BLaER1 (cell line): ENCODE measurements around the gene LAPTM5.
A peak's percentile ranks its signal among the peaks of the same experiment; 100 is the strongest.
"Not testable (repeated sequence)": the region's sequence is repeated elsewhere in the genome, so short reads cannot be mapped to it uniquely, and the experiment has no call there.

Experiments used
- H3K27ac ChIP-seq: shearing (Covaris generic); formaldehyde crosslinking; 2 replicates; pipeline ENCODE4 v1.8.1; 2022
- H3K27me3 ChIP-seq: shearing (Covaris generic); formaldehyde crosslinking; 2 replicates; pipeline ENCODE4 v1.8.1; 2022
- H3K36me3 ChIP-seq: shearing (Covaris generic); formaldehyde crosslinking; 2 replicates; pipeline ENCODE4 v1.8.1; 2022
- H3K4me1 ChIP-seq: shearing (Covaris generic); formaldehyde crosslinking; 2 replicates; pipeline ENCODE4 v1.8.1; 2022
- H3K4me2 ChIP-seq: shearing (Covaris generic); formaldehyde crosslinking; 2 replicates; pipeline ENCODE4 v1.8.1; 2022
- H3K4me3 ChIP-seq: shearing (Covaris generic); formaldehyde crosslinking; 2 replicates; pipeline ENCODE4 v1.8.1; 2022
- H3K9ac ChIP-seq: shearing (Covaris generic); formaldehyde crosslinking; 2 replicates; pipeline ENCODE4 v1.8.1; 2022
- H3K9me3 ChIP-seq: shearing (Covaris generic); formaldehyde crosslinking; 2 replicates; pipeline ENCODE4 v1.8.1; 2022
- H4K20me1 ChIP-seq: shearing (Covaris generic); formaldehyde crosslinking; 2 replicates; pipeline ENCODE4 v1.8.1; 2022
- Cebpa-rat ChIP-seq: shearing (Covaris generic); IDR thresholded peaks from 2 replicates; pipeline ENCODE4 v1.8.1; 2022

LAPTM5 gene

GRCh38 chr1:30771005-30771404 lies 13.4 kb upstream of the LAPTM5 start:
- Histone ChIP-seq H3K27ac (no peak overlapping the region), H3K36me3 (no peaks in the 10 kb centered on the region), H3K9me3 (no peaks in the 10 kb centered on the region), H3K4me2 (no peak overlapping the region), H4K20me1 (no peaks in the 10 kb centered on the region), H3K9ac (no peak overlapping the region), H3K4me1 (peaks cover 46% of the 10 kb centered on the region), H3K4me3 (no peak overlapping the region), H3K27me3 (no peaks in the 10 kb centered on the region; the same call in 1 of the 2 replicates)
- no peak for TF ChIP-seq Cebpa-rat

GRCh38 chr1:30770150-30770549 lies 12.6 kb upstream of the LAPTM5 start:
- Histone ChIP-seq H3K36me3 (no peaks in the 10 kb centered on the region), H3K9ac (no peak overlapping the region), H4K20me1 (no peaks in the 10 kb centered on the region), H3K27ac (no peak overlapping the region), H3K4me3 (no peak overlapping the region), H3K4me1 (peaks cover 45% of the 10 kb centered on the region), H3K27me3 (no peaks in the 10 kb centered on the region; the same call in 1 of the 2 replicates), H3K4me2 (no peak overlapping the region), H3K9me3 (no peaks in the 10 kb centered on the region)
- TF ChIP-seq Cebpa-rat, result no peak

- H4K20me1 ChIP-seq, result no peaks in the 10 kb centered on the region
- H3K27me3 ChIP-seq, result no peaks in the 10 kb centered on the region; the same call in 1 of the 2 replicates
- peak overlapping the region; percentile 32; the same call in 1 of the 2 replicates for H3K9ac ChIP-seq
- H3K4me1 ChIP-seq, result peaks cover 45% of the 10 kb centered on the region
- TF ChIP-seq Cebpa-rat, result no peak
- peak overlapping the region; percentile 45; the same call in 1 of the 2 replicates for H3K27ac ChIP-seq
- H3K4me3 ChIP-seq, result no peak overlapping the region
- peak overlapping the region; percentile 58 for H3K4me2 ChIP-seq
- H3K9me3 ChIP-seq, result no peaks in the 10 kb centered on the region
- no peaks in the 10 kb centered on the region for H3K36me3 ChIP-seq
These were observed 11.5 kb upstream of the LAPTM5 start for GRCh38 chr1:30768830-30769718.

DNA sequence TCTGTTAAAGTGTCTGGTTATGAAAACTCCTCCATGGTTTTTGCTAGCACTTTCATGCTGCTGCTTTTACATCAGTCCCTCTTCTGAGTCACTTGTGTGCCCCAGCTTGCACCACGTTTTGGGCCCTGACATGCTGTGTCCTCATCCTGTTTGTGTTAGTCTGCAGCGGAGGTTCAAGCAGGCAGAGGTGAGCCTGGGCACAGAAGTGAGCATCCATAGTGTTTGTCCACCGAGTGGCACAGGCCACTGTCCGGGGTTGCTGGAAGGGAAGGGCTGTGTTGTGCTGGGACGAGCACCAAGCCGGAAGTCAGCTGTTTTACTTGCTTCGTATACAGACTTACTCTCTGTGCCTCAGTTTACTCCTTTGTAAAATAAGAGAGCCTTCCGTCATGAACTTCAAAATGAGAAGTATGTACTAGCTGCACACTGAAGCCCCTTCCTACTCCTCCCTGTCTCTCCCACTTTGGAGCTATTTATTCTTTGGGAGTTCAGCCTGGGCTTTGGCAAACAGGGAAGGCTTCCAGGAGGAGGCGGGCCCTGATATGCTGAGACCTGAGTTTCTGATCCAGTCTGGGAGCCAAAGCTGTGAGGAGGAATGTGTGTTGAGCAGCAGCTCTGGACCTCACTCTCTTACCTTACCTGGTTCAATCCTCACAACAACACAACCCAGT lies 10.7 kb upstream of the LAPTM5 start:
- Histone ChIP-seq H3K4me3 (no peak overlapping the region), H3K36me3 (no peaks in the 10 kb centered on the region), H3K4me2 (peak overlapping the region; percentile 58), H3K27me3 (no peaks in the 10 kb centered on the region; the same call in 1 of the 2 replicates), H3K9ac (peak overlapping the region; percentile 32; the same call in 1 of the 2 replicates), H3K27ac (peak overlapping the region; percentile 45; the same call in 1 of the 2 replicates), H3K4me1 (peaks cover 45% of the 10 kb centered on the region), H3K9me3 (no peaks in the 10 kb centered on the region), H4K20me1 (no peaks in the 10 kb centered on the region)
- no peak for TF ChIP-seq Cebpa-rat

DNA sequence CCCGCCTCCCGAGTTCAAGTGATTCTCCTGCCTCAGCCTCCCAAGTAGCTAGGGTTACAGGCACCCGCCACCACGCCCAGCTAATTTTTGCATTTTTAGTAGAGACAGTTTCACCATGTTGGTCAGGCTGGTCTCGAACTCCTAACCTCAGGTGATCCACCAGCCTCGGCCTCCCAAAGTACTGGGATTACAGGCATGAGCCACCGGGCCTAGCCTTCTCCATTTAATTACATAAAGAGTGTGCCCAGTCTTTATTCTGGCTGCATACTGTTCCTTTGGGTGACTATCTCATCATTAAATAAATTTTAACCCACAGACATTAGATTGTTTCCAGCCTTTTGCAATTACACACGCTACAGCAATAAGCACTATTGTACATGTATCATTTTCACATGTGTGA lies 9.4 kb upstream of the LAPTM5 start:
- H3K4me2 ChIP-seq, H3K9ac ChIP-seq, H3K9me3 ChIP-seq, H3K27ac ChIP-seq, H3K36me3 ChIP-seq, H3K27me3 ChIP-seq, H3K4me3 ChIP-seq, H4K20me1 ChIP-seq: not testable (repeated sequence)
- peaks cover 56% of the 10 kb centered on the region for H3K4me1 ChIP-seq

- H3K36me3 ChIP-seq, result no peaks in the 10 kb centered on the region
- H3K4me2 ChIP-seq, result 0 out of 2 replicates have a peak overlapping the region, but pooled peaks have one; percentile 3
- H4K20me1 ChIP-seq, result no peaks in the 10 kb centered on the region
- no peaks in the 10 kb centered on the region for H3K9me3 ChIP-seq
- H3K4me1 ChIP-seq, result peaks cover 67% of the 10 kb centered on the region
- no peak overlapping the region; the same call in 1 of the 2 replicates for H3K27ac ChIP-seq
- H3K4me3 ChIP-seq, result no peak overlapping the region
- no peak overlapping the region for H3K9ac ChIP-seq
- no peak for TF ChIP-seq Cebpa-rat
- no peaks in the 10 kb centered on the region; the same call in 1 of the 2 replicates for H3K27me3 ChIP-seq
These were observed 8.2 kb upstream of the LAPTM5 start for GRCh38 chr1:30765556-30766434.

DNA sequence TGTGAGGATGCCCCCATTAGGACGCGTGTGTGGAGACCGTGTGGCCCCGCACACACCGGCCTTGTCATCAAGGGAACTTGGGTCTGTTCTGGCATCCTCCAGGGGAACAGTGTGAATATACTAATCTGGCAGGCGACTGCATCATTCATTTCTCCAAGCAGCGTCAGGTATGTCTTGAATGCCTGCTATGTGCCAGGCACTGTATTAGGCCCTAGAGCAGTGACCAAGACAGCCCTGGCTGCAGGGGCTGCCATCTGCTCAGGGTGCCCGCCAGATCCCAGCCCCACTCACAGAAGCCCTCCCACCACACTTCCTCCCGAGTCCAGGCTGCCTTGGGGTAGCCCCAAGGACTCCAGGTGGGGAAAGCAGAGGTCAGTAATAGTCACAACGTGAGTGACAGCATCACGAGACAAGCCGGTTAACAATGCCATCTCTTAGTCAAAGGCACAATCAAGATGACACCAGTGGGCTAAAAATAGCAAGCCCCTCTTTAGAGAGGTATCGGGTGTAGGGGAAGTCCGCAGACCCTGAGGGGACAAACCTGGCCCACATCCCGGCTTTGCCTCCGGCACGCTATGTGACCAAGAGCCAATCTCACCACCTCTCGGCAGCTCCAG lies 7.5 kb upstream of the LAPTM5 start:
- TF ChIP-seq Cebpa-rat, result no peak
- no peaks in the 10 kb centered on the region for H4K20me1 ChIP-seq
- H3K4me3 ChIP-seq, result no peak overlapping the region
- no peak overlapping the region for H3K9ac ChIP-seq
- 0 out of 2 replicates have a peak overlapping the region, but pooled peaks have one; percentile 1 for H3K27ac ChIP-seq
- peaks cover 75% of the 10 kb centered on the region for H3K4me1 ChIP-seq
- no peak overlapping the region for H3K4me2 ChIP-seq
- H3K9me3 ChIP-seq, result no peaks in the 10 kb centered on the region
- H3K27me3 ChIP-seq, result no peaks in the 10 kb centered on the region; the same call in 1 of the 2 replicates
- no peaks in the 10 kb centered on the region for H3K36me3 ChIP-seq

- H3K4me2 ChIP-seq, result peak overlapping the region; percentile 98
- H3K36me3 ChIP-seq, result no peaks in the 10 kb centered on the region
- H3K27ac ChIP-seq, result peak overlapping the region; percentile 98
- no peak overlapping the region for H3K9ac ChIP-seq
- no peaks in the 10 kb centered on the region; the same call in 1 of the 2 replicates for H3K27me3 ChIP-seq
- H3K4me3 ChIP-seq, result no peak overlapping the region
- no peaks in the 10 kb centered on the region for H3K9me3 ChIP-seq
- H4K20me1 ChIP-seq, result no peaks in the 10 kb centered on the region
- H3K4me1 ChIP-seq, result peaks cover 81% of the 10 kb centered on the region
- TF ChIP-seq Cebpa-rat, result no peak
These were observed 6.8 kb upstream of the LAPTM5 start for GRCh38 chr1:30764396-30764795.
